Measurements from ENCODE around the gene TTLL7.

TTLL7 gene, protein sequence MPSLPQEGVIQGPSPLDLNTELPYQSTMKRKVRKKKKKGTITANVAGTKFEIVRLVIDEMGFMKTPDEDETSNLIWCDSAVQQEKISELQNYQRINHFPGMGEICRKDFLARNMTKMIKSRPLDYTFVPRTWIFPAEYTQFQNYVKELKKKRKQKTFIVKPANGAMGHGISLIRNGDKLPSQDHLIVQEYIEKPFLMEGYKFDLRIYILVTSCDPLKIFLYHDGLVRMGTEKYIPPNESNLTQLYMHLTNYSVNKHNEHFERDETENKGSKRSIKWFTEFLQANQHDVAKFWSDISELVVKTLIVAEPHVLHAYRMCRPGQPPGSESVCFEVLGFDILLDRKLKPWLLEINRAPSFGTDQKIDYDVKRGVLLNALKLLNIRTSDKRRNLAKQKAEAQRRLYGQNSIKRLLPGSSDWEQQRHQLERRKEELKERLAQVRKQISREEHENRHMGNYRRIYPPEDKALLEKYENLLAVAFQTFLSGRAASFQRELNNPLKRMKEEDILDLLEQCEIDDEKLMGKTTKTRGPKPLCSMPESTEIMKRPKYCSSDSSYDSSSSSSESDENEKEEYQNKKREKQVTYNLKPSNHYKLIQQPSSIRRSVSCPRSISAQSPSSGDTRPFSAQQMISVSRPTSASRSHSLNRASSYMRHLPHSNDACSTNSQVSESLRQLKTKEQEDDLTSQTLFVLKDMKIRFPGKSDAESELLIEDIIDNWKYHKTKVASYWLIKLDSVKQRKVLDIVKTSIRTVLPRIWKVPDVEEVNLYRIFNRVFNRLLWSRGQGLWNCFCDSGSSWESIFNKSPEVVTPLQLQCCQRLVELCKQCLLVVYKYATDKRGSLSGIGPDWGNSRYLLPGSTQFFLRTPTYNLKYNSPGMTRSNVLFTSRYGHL

DNA sequence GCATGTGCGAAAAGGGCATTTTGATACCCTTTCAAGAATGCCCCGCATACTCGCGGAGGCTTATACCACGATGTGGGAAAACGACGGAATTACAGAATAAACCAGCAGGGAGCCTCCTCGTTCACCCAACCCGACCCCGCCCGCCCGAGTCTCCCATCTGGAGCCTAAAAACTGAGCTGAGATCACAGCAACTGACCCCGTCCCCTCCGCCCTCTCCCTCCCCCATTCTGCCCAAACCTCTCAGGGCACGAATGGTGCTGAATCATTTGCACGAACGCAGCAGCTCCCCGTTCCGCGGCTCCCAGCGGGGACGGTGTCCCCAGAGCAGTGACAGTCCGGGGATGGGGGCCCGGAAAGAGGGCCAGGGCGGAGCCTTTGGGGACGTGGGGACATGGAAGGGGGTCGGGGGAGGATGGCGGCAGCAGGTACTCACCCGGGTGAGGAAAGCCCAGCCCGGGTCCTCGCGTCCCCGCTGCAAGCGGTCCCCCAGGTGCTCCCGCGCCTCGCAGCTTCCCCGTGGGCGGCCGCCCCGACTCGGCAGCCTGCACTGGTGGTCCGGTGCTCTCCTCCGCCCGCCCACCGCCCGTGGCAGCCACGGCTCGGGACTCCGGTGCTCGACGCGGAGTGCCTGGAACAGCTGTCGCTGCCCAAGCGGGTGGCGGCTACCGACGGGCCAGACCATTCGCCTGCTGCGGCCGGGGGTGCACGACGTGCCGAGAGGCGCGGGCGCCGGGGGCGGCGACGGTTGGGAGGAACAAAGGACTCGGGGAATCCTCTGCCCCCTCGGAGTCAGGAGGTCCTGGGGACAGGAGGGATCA is at the start of gene TTLL7:
Gene TTLL7 (minus strand): TSS at position 635 of the 818 bp plus-strand sequence. CDS start 46,921 bp downstream, outside the sequence.
- DNase-seq: peak; percentile 91

DNA sequence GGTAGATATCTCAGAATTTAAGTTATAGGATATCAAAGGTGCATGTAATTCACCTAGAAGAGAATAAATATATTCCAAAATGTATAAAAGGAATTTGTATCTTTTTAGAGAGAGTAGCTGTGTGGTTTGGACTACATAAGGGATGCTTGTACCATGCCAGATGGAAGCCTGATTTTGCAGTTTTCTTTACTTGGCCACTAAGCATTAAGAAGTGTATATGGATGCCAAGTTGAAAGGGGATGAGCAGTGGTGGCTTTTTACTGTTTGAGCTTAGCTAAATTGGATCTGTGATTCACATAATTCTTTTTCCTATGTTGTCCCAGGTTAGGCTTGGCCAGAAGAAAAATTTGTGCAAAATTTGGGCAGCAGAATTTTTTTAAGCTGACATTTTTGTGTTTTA is 43.5 kb upstream of the TTLL7 start:
- DNase-seq: no peak

DNA sequence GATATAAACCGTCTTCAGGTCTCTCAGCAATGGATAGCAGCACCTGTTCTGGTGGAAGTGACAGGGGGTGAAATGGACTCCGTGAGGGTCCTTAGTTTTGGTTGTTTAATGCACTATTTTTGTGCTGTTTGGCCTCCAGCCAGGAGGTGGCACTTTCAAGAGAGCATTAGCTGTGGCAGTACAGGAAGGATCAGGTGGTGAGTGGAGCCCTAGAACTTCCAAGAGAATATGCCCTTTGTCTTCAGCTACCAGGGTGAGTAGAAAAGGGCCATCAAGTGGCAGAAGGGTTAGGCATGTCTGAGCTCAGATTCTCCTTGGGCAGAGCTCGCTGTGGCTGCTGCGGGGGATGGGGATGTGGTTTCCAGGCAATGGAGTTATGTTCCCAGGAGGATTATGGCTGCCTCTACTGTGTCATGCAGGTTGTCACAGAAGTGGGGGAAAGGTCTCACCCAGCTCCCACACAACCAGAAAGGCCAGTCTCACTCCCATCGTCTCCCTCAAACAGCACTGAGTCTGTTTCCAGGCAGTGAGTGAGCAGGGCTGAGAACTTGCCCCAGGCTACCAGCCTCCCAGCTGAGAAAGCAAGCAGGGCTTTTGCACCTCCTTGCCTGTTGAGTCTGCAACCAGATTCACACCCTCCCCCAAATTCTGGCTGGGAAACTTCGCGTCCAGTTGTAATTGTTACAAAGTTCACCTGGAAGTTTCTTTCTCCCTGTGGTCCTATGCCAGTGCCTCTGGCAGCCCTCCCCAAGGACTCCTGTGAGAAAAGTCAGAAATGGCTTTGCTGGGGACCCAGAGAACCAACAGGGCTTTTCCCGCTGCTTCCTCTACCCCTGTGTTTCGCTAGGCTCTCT is 39.1 kb upstream of the TTLL7 start:
- no peak for DNase-seq

DNA sequence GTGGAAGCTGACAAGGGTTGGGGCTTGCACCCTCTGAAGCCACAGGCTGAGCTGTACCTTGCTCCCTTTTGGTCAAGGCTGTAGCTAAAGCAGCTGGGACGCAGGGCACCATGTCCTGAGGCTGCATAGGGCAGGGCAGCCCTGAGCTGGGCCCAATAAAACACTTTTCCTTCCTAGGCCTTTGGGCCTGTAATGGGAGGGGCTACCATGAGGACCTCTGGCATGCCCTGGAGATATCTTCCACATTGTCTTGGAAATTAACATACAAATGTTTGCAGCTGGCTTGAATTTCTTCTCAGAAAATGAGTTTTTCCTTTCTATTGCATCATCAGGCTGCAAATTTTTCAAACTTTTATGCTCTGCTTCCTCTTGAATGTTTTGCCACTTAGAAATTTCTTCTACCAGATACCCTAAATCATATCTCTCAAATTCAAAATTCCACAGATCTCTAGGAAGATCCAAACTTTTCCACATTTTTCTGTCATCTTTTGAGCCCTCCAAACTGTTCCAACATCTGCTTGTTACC is 32.9 kb upstream of the TTLL7 start:
- no peak for DNase-seq

DNA sequence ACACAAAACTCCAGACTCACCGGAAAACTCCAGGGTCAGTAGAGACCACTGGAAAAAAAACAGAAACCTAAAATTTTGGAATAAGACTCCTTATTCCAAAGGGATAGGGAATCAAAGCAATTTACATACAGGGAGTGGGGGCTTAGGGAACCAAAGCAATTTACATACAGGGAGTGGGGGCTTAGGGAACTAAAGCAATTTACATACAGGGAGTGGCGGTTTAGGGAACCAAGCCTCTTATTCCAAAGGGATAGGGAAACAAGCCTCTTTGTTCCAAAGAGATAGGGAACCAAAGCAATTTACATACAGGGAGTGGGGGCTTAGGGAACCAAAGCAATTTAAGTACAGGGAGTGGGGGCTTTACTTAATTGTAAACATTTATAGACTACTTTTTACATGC is 28.4 kb upstream of the TTLL7 start:
- no peak for DNase-seq

DNA sequence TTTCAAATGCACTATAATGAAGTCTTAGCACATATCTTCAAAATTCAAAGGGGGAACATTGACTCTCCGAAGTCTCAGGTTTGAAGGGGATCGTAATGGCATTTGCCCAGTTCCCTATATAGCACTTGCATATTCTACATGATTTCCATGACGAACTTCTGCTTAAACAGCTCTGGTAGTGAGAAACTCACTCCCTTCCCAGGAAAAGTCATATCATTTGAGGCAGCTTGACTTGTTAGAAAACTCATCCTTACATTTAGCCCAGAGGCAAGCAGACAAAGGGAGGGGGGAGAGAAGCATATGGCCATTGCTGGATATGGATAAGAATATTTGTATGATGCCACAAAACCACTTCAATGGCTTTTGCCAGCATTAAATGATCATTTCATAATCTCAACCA is 27.0 kb upstream of the TTLL7 start:
- peak; percentile 55 for DNase-seq

DNA sequence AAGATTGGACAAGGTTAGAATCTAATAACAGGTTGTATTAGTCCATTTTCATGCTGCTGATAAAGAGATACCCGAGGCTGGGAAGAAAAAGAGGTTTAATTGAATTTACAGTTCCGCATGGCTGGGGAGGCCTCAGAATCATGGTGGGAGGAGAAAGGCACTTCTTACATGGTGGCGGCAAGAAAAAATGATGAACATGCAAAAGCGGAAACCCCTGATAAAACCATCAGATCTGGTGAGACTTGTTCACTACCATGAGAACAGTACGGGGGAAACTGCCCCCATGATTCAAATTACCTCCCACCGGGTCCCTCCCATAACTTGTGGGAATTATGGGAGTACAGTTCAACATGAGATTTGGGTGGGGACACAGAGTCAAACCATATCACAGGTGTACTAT is 22.9 kb upstream of the TTLL7 start:
- DNase-seq: no peak

DNA sequence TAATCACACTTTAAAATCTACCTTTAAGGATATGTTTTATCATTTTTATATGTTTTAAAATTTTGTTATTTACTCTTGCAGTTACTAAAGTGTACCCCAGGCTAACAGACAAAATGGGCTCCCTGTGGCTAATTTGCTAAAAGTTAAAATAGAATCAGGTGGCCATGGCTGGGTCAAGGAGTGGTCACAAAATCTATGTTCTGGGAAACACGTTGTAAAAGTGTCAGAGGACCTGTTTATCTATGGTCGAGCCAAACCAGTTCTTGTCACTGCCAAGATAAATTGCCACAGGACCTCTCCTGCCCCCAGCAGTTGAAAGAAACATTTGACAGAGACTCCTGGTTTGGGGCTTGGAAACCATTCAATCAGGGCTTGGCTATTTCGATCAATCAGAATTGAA is 21.2 kb upstream of the TTLL7 start:
- peak; percentile 50 for DNase-seq

DNA sequence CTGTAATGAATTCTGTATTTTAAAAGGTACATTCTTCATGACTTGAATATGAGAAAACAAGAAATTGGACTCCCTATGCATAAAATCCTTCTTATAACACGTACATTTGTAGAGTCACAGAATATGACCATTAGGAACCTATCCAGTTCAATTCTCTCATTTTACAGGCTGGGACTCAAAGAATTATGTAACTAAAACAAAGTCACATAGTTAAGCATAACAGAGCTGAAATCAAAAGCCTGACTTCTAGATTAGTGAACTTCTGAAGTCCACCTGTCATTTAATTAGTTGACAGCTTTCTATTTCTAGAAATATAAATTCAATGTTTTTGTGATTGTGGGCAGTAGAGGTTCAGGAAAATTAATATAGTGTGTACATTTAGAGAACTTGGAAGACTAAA is 20.3 kb upstream of the TTLL7 start:
- no peak for DNase-seq

DNA sequence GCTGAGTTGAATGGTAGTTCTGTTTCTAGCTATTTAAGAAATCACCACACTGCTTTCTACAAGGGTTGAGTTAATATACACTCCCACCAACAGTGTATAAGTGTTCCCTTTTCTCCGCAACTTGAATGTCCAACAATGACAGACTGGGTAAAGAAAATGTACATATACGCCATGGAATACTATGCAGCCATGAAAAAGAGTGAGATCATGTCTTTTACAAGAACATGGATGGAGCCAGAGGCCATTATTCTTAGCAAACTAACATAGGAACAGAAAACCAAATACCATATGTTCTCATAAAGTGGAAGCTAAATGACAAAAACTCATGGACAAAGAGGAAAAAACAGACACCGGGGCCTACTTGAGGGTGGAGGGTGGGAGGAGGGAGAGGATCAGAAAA is 14.8 kb upstream of the TTLL7 start:
- no peak for DNase-seq

DNA sequence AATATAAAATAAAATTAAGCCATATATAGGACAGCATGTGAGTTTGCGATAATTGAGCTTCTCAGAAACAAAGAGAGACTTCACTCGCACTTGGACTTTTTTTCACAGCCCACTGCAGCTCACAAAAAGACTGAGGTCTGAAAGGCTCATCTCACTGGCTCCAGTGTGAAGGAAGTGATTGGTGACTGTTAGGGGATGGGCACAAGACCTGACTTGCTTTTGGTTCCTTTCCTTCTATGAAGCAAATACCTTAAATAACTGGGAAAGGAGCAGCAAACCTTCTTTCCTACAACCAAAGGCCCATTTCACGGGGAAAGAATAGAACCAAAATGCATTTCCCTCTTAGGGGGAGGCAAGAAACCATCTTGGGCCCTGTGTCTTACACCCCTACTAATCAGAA is 13.1 kb upstream of the TTLL7 start:
- no peak for DNase-seq

DNA sequence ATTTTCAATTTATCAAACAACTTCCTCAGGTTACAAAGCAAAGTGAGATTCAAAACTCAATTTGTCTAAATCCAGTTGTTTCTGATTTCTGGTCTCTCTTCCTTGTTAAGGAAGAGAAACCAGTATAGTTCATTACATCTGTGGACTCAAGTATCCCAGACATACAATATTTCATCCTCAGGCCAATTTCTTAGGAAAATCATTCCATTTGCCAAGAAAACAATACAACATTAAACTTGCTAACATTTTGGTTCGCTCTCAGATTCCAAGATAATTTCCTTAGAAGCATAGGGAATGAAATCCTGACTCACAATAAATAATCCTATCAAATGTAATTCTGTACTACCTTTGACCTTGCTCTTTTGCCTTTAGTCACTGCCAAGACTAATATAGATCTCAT is 11.2 kb upstream of the TTLL7 start:
- DNase-seq: no peak

DNA sequence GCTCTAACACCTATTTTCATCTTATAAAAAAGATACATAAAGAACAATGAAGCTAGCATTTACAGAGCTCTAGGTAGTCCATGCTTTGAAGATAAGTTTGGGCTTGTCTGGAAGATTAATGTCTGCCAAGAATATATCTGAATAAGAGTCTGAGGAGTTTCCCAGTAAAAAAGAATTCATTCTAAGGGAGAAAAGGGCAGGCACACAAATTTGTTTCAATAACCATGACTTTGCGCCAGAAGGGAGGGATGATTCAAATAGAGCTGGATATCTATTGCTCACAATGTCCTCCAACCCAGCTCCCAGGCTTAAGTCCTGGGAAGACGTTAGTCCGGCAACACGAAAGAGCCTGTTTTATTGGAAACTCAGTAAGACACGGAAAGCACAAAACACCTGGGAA is 9.7 kb upstream of the TTLL7 start:
- DNase-seq: no peak

DNA sequence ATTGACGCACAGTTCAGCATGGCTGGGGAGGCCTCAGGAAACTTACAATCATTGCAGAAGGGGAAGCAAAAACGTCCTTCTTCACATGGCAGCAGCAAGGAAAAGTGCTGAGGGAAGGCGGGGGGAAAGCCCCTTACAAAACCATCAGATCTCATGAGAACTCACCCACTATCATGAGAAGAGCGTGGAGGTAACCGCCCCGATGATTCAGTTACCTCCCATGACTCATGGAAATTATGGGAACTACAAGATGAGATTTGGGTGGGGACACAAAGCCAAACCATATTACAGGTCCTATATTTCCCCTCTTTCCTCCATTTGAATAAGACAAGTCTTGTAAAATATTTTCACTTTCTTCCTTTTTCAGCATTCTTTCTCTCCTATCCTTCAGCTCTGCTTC is 7.7 kb upstream of the TTLL7 start:
- no peak for DNase-seq

DNA sequence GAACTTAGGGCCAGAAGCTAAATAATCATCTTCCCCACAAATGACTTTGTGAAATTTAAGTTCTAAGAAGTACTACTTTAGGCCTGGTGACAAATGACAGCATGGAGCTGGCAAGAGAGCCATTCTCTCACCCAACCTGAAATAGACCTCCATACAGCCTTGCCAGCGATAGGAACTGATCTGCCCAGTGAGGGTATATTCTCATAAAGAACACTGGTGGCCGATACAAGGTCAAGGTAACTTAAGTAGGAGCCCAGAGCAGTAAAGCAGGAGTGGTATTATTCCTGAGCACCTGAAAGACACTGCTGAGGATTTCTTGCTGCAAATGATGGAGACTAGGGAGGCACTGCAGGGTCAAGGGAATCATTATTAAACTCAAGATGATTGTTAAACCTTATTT is 2.6 kb upstream of the TTLL7 start:
- DNase-seq: no peak

DNA sequence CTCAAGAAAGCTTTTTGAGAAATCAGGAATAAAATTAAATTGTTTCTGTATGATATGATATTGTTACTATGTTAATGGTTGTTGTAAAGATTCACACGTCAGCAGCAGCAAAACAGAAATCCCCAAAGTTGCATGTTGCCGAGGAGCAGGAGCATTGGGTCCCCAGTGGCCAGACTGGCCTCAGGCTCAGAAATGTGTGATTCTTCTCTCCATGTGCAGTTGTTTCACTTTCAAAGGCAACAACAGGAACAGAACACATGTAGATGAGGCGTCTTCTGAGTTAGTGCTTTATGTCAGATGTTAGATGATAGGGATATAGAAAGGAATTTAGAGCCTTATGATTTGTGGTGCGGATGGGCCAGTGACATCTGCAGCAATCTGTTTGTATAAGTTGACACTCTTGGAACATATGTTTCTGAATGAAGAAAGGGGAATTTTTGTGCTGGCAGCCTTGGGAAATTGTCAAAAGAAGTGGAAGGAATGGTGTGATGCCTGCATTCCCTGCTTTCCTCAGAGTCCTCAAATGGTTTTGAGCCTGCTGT is 2.1 kb upstream of the TTLL7 start:
- no peak for DNase-seq

DNA sequence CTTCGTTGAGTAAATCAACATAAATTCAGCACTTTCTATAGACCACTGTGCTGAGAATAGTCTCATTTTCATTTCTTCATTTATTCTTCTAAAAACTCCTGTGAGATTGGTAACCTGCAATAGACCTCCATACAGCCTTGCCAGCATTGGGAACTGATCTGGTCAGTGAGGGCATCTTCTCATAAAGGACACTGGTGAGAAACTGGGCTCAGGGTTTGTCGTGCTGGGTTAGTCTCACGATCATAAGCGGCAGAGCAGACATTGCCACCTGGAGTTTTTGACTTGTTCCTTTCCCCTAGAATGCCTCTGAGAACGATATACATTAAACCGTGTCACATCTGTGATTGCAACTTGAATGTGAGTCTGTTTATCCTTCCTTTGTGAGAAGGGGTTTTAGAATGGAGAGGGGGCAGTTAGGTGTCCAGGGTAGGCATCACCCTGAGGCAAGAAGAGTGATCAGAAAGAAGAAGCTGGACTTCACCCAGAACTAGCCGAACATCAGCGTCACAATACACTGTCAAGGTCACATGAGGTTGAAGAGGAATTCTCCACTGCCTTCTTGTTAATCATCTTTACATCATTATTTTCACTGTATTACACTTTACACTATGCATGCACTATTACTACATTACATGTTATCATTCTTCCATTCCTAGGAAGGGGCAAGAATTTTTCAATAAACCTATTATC is 1.4 kb upstream of the TTLL7 start:
- DNase-seq: no peak

DNA sequence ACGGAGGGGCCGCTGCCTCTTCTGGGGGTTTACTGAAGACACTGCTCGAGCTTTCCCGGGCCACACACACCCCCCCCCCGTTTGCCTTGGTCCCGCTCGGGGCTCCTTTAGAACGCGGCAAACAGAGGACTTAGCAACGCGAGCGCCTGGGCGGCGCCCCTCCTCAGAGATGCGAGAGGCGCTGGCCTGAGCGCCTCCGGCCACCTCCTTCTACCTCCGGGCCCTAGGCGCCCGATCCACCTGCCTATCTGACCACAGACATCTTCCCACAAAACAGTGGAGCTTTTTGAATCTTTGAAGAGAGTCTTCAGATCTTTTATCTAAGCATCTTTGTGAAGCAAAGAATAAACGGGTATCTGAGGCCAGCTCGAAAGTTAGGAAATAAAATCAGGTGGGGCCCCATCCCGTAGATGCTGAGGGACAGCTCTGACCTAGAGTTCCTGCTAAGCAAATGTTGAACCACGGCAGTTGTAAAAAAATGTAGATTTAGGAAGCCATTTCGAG is 436 bp upstream of the TTLL7 start:
- DNase-seq: peak; percentile 91

DNA sequence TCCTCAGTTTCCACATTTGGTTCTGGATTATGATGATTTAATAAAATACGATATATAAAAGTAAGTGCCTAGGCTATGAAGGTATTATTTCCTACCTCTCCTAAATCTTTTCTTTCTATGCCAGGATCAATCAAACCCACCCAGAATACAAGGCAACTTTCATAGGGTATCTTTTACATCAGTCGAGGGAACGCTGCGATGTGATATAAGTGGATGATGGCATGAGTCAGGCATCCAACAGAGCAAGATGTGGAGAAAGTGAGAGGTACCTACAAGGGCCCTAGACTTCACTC is 781 bp downstream of the TTLL7 start:
- DNase-seq: no peak

DNA sequence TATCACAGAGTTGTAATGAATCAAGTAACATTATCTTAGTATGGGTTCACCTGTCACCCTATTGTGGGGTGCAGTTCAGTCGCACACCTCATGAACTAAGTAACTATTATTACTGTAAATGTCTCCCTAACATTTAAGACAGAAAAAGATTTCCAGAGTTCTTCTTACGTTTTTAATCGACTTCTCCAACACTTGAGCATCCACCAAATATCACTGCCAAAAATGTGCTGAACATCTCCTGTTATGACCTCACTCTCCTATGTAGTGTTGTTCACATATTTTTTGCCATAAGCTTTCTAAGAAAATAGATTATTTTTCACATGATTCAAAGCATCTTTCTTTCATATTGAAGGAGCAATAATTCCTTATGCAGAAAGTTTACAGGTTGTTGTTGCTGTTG is 1.3 kb downstream of the TTLL7 start:
- no peak for DNase-seq

DNA sequence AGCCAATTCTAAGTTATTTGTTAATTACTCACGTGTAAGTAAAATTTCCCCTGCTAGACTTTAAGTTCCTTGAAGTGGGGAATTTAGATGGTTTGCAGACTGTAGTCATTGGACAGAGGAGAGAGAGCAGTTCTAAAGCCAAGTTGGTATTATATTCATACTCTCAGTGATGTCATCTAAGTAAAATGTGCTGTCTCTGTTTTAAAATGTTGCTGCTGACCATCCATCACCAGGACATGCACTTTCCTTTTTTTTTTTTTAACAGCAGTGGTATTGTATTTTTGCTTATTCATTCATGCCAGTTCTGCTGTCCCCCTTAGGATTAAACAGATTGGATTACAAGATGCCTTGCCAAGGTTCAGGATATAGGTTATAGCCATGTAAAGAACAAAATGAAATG is 2.3 kb downstream of the TTLL7 start:
- peak; percentile 16 for DNase-seq

All from NCI-H69 (cell line).